ENCODE results near the gene RTL1. TPM values are rescaled to one million over a fixed set of nuclear protein-coding genes. Genes with fewer than 3 reads are reported as not detected.

RTL1 gene
- polyA plus RNA-seq, 3 donors: 0.04 to 0.15 (median 0.05) TPM

GRCh38 chr14:100857233-100857922 is 46.1 kb downstream of the RTL1 start:
- no peak for DNase-seq (ENCODE audit: extremely low read depth in 1 of 11, low read depth in 9 of 11, low spot score in 4 of 11)

- no peak for DNase-seq (ENCODE audit: extremely low read depth in 1 of 11, low read depth in 9 of 11, low spot score in 4 of 11)
These were observed 47.2 kb downstream of the RTL1 start for GRCh38 chr14:100856056-100856950.

- DNase-seq (ENCODE audit: extremely low read depth in 1 of 11, low read depth in 9 of 11, low spot score in 4 of 11): no peak
These were observed 48.1 kb downstream of the RTL1 start for GRCh38 chr14:100855256-100855930.

GRCh38 chr14:100854435-100854834 is 49.1 kb downstream of the RTL1 start:
- DNase-seq (ENCODE audit: extremely low read depth in 1 of 11, low read depth in 9 of 11, low spot score in 4 of 11): no peak

DNA sequence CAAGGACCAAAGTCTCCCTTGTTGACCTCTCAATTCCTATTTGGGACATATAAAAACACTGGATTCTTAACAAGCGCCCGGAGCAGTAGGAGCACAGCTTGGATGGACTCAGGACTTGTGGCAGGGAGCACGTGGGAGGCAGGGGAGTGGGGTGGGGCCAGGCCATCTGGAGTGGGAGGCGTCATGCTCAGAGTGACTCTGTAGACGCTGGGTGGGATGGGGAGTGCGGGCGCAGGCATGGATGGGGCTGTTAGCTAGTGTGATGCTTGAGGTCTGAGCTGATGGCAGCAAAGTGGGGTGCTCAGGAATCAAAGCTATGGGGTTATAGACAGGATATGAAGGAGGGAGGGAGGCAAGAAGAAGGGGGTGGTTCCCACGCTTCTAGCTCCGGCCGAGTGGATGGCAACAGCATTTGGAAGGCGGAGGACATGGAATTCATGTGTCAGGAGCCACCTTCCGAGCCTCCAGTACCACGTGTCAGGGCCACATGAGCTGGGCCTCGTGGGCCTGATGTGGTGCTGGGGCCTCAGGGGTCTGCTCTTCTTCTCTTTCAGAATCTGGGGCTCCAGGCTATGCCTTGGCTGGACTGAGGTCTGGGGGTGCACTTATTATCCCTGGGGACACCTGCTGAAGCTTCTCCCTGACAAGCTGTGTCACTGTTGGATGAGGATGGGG is 51.4 kb downstream of the RTL1 start:
- no peak for DNase-seq (ENCODE audit: extremely low read depth in 1 of 11, low read depth in 9 of 11, low spot score in 4 of 11)

- no peak for DNase-seq (ENCODE audit: extremely low read depth in 1 of 11, low read depth in 9 of 11, low spot score in 4 of 11)
These were observed 52.0 kb downstream of the RTL1 start for GRCh38 chr14:100851586-100851916.

DNA sequence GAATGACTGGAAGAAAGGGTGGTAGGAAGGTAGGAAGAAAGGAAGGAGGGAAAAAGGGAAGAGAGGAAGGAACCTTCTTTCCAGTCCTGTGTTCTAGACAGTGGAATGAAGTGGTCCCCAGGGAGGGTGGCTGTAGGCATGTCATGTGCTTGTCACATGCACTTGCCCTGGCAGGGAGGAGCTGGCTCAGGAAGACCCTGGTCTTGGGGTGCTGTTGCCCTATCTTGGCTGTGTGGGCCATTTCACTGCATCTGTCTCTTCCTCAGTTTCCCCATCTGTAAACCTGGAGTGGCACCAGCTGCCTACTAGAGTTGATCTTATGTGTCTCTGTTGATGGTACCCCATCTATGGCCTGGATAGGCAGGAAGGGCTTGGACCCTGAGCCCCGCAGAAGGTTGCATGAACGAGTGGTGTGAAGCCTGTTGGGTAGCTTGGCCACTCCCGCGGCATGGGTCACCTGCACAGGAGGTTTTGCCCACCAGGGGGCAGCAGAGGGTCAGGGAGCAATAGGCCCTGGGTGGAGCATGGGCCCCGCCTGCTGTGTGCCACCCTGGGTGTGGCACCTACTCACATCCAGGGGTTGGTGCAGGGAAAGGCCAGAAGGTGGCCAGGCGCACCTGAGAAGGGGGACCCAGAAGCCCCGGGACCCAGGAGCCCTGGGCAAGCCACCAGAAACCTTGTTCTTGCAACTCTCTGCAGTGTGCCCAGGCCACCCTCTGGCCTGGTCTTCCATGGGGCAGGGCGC is 52.5 kb downstream of the RTL1 start:
- DNase-seq (ENCODE audit: extremely low read depth in 1 of 11, low read depth in 9 of 11, low spot score in 4 of 11): no peak

DNA sequence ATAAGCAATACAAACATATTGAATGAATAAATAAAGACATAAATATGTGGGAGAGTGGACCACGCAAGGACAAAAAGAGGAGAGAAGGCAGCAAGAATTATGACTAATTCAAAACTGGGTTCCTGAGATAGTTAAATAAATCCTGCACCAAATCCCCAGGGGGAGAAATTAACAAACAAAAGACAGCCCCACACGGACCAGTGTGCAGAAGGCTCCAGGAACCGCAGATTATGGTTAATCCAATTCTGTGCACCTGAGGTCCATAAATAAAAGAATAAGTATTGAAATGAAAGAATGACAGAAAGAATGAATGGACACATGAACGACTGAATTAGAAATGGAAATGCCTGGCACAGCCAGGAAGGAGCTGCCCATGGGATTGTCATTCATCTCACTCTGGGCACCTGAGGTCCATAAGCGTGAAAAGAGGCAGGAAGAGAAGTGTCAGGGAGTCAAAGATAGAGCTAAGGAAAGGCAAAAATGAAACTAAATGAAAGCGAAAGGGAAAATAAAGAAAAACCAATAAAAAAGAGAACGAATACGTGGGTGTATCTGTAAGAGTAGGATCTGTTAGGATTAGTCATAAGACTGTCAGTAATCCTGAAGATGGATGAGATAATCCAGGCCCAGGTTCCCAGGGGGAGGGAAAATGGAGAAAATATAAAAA is 54.3 kb downstream of the RTL1 start:
- no peak for DNase-seq (ENCODE audit: extremely low read depth in 1 of 11, low read depth in 9 of 11, low spot score in 4 of 11)

- DNase-seq (ENCODE audit: extremely low read depth in 1 of 11, low read depth in 9 of 11, low spot score in 4 of 11): no peak
These were observed 57.1 kb downstream of the RTL1 start for GRCh38 chr14:100846309-100846859.

GRCh38 chr14:100845341-100845740 is 58.2 kb downstream of the RTL1 start:
- DNase-seq (ENCODE audit: extremely low read depth in 1 of 11, low read depth in 9 of 11, low spot score in 4 of 11): no peak

DNA sequence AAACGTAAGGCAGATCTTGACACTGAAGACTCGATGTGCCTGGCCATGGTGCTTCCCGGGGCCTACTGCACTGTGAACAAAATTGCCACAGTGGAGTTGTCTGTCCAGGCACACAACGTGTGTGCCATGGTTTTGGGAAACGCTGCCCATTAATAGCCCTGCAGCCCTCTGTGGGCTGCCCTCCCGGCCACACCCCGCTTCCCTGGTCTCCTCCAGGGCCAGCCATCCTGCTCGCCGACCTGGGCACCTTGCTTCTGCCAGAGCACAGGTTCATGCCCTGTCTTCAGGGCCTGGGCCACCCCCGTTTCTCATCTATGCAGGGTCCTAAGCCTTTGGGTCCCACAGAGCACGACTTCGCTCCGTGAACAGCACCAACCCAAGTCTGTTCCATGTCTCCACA is 58.7 kb downstream of the RTL1 start:
- DNase-seq (ENCODE audit: extremely low read depth in 1 of 11, low read depth in 9 of 11, low spot score in 4 of 11): no peak

- no peak for DNase-seq (ENCODE audit: extremely low read depth in 1 of 11, low read depth in 9 of 11, low spot score in 4 of 11)
These were observed 59.1 kb downstream of the RTL1 start for GRCh38 chr14:100844421-100844820.

GRCh38 chr14:100844082-100844408 is 59.5 kb downstream of the RTL1 start:
- DNase-seq (ENCODE audit: extremely low read depth in 1 of 11, low read depth in 9 of 11, low spot score in 4 of 11): no peak

- DNase-seq (ENCODE audit: extremely low read depth in 1 of 11, low read depth in 9 of 11, low spot score in 4 of 11): no peak
These were observed 60.7 kb downstream of the RTL1 start for GRCh38 chr14:100842799-100843198.

- DNase-seq (ENCODE audit: extremely low read depth in 1 of 11, low read depth in 9 of 11, low spot score in 4 of 11): no peak
These were observed 61.6 kb downstream of the RTL1 start for GRCh38 chr14:100841761-100842403.

- DNase-seq (ENCODE audit: extremely low read depth in 1 of 11, low read depth in 9 of 11, low spot score in 4 of 11): no peak
These were observed 62.3 kb downstream of the RTL1 start for GRCh38 chr14:100841066-100841760.
